Neuron (in vitro differentiated cells): ENCODE results near the gene TMCC3.

Experiments
- H2AFZ ChIP-seq: one replicate; pipeline ENCODE4 v1.6.1; 2013; ENCODE audit warnings: low read depth, mild to moderate bottlenecking, inconsistent platforms, low read length, moderate library complexity
- H3K27me3 ChIP-seq: one replicate; pipeline ENCODE4 v1.6.1; 2013; ENCODE audit warnings: low read length; ENCODE audit not compliant: insufficient read depth
- H3K36me3 ChIP-seq: one replicate; pipeline ENCODE4 v1.6.1; 2013; ENCODE audit warnings: low read length; ENCODE audit not compliant: insufficient read depth
- H3K4me1 ChIP-seq: one replicate; pipeline ENCODE4 v1.6.1; 2013; ENCODE audit warnings: low read length; ENCODE audit not compliant: insufficient read depth
- H3K4me3 ChIP-seq: 2 replicates; pipeline ENCODE4 v1.5.1; 2013; ENCODE audit warnings: mild to moderate bottlenecking, low read length, moderate library complexity
- H3K9me3 ChIP-seq: one replicate; pipeline ENCODE4 v1.6.1; 2013; ENCODE audit warnings: low read length

The TMCC3 gene

DNA sequence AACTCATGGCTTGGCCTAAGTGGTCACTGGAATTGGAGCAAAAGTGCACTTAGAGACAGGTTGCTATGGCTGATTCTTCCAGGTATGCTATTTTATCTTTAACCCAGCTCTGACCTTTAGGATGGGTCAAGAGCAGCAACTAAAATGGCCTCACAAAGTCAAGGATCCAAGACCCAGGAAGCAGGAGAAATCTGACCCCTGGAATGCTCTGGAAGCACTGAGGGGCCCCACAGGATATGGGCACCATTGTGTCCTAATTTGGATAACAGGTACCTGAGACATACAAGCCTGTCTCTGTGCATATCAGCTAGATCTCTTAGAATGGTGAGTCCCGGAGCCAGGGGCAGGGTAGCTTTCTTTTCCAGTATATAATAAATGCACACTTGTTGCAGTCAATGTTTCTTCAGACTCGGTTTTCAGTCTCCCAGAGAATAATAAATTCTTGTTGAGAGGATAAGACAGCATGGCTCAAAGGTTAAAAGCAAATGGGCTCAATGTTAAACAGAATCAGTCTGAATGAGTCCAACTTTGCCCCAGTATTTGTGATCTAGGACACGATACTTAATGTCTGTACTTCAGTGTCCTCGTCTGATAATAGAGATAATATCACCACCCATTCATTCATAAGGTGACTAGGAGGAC lies 29.3 kb upstream of the TMCC3 start:
- Histone ChIP-seq H3K36me3 (no peaks in the 10 kb centered on the region), H3K4me3 (no peak overlapping the region), H3K9me3 (no peaks in the 10 kb centered on the region), H3K4me1 (no peaks in the 10 kb centered on the region), H2AFZ (no peak overlapping the region), H3K27me3 (no peaks in the 10 kb centered on the region)

DNA sequence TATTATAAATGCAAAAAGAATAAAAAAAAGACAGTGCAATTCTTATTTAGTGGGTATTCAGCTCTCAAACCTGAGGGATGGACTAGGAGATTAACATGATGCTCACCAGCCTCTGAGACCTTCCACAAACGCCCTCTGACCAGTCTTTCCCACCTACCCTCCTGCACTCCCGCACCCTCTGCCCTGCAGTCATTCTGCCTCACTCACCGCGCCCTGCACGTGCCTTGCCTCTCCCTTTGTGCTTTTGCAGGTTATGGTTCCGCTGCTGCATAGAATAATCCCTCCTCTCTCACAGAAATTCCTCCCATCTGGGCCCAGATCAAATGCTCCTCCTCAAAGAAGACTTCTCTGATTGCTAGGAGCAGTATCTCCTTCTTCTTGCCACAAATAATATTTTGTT lies 28.5 kb upstream of the TMCC3 start:
- H2AFZ ChIP-seq, result no peak overlapping the region
- H3K27me3 ChIP-seq, result no peaks in the 10 kb centered on the region
- no peaks in the 10 kb centered on the region for H3K36me3 ChIP-seq
- H3K4me1 ChIP-seq, result no peaks in the 10 kb centered on the region
- no peaks in the 10 kb centered on the region for H3K9me3 ChIP-seq
- H3K4me3 ChIP-seq, result no peak overlapping the region

DNA sequence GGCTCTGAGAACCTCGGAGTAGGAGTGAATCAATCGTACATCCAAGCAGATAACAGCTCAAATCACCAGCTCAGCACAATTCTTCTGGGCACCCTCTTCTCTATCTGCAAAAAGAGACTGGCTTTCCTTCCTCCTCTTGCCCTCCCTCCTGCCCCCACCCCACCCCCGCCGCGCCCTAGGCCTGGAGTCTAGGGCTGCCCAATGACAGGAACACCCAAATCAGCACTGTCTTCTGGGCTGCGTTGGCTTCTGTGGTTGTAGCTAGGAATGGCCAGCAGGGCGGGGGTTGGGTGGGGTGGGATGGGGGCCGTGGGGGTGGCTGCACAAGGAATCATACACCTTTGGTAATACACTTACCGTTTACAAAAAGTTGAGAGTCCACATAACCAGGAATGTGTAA lies 28.0 kb upstream of the TMCC3 start:
- no peak overlapping the region for H3K4me3 ChIP-seq
- H3K27me3 ChIP-seq, result no peaks in the 10 kb centered on the region
- no peaks in the 10 kb centered on the region for H3K9me3 ChIP-seq
- no peaks in the 10 kb centered on the region for H3K36me3 ChIP-seq
- no peaks in the 10 kb centered on the region for H3K4me1 ChIP-seq
- no peak overlapping the region for H2AFZ ChIP-seq

DNA sequence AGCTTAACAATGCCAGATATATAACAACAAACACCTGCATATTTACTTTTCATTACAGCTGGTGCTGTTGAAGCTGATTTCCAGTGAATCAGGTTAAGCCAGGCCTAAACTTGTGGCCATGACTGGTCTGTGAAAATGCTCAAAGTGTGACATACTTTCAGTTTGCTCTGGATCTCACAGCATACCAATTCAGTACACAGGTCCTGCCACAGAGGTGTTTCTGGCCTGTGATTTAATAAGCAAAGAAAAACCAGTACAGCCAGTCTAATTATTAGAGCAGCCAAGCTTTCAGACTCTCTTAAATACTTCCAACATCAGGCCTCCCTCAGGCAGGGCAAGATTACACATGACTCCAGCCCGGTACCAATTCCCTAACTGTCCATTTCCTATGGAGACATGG lies 27.4 kb upstream of the TMCC3 start:
- Histone ChIP-seq H3K4me3 (no peak overlapping the region), H2AFZ (no peak overlapping the region), H3K4me1 (no peaks in the 10 kb centered on the region), H3K27me3 (no peaks in the 10 kb centered on the region), H3K9me3 (no peaks in the 10 kb centered on the region), H3K36me3 (no peaks in the 10 kb centered on the region)

DNA sequence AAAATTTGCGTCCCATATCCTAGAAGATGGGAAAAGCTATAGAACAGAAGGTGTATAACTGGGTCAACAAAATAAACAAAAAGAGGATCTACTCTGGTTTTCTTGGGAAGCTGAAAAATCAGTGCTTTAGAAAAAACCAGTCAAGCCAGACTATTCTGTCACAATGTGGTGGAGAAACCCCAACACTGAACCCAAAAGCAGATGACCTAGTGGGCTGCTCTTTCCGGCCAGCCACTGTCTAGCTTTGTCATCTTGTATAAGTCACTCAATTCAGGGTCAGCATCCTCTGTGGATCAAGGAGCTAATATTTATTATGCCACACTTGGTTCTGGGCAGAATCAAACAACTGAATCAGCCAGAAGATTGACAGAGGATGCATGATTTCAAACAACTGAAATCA lies 26.6 kb upstream of the TMCC3 start:
- Histone ChIP-seq H3K4me3 (no peak overlapping the region), H3K9me3 (no peaks in the 10 kb centered on the region), H3K27me3 (no peaks in the 10 kb centered on the region), H2AFZ (no peak overlapping the region), H3K4me1 (no peaks in the 10 kb centered on the region), H3K36me3 (no peaks in the 10 kb centered on the region)

DNA sequence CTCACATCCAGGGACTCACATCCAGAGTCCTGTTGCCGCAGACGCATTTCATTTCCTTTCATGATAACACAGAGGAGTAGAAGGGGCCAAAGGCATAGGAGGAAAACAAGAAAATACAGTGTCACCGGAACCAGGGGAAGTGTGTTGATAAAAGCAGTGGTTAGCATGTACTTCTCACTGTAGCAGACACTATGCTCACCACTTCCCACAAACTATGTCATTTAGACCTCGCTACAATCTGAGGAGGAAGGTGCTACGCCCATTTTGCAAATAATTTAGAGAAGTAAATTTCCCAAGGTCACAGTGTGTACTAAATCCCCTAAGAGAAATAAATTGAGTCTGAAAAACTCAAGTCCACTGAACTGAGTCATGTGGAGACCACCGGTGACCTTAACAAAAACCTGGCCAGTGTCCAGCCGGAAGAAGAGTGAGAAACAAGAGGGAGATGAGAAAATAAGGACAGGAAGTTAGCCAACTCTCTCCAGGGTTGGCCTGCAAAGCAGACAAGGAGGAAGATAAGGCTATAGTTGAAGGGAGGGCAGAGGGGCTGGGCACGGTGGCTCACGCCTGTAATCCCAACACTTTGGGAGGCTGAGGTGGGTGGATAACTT lies 25.8 kb upstream of the TMCC3 start:
- no peak overlapping the region for H3K4me3 ChIP-seq
- H3K4me1 ChIP-seq, result peaks cover 1% of the 10 kb centered on the region
- no peak overlapping the region for H2AFZ ChIP-seq
- H3K9me3 ChIP-seq, result no peaks in the 10 kb centered on the region
- H3K36me3 ChIP-seq, result no peaks in the 10 kb centered on the region
- H3K27me3 ChIP-seq, result no peaks in the 10 kb centered on the region

DNA sequence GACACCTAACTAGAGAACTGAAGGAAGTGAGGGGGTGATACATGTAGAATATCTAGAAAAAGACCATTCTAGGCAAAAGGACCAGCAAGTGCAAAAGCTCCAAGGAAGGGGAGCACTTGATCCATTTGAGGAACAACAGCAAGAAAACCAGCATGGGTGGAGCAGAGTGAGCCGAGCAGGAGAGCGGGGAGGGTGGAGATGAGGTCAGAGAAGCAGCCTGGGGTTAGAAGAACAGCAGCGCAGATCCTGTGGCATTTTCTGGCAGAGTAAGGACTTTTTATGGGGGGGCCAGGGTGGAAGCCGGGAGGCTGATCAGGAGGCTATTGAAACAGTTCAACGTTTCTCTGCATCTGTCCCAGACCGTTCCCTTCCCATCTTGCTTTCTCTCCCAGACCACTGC lies 24.5 kb upstream of the TMCC3 start:
- peaks cover 3% of the 10 kb centered on the region for H3K4me1 ChIP-seq
- no peak overlapping the region for H3K4me3 ChIP-seq
- no peaks in the 10 kb centered on the region for H3K9me3 ChIP-seq
- no peaks in the 10 kb centered on the region for H3K27me3 ChIP-seq
- H3K36me3 ChIP-seq, result no peaks in the 10 kb centered on the region
- no peak overlapping the region for H2AFZ ChIP-seq

DNA sequence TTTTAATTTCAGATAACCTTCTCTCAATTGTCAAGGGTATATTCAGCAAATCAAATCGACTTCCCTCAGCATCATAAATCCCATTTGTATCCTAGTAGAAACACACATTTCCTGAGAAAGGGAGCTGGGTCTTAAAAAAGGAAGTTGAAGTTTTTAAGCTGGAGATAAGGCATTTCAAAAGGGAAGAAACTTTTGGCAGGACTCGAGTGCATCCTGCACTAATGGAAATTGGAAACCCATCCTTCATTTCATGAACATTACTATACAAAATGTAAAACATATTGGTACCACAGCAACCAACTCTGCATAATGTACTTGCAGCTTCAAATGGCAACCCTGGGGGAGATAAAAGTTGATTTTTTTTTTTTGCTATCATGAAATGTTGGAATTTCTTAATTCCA lies 23.7 kb upstream of the TMCC3 start:
- H3K36me3 ChIP-seq, result no peaks in the 10 kb centered on the region
- H3K4me3 ChIP-seq, result no peak overlapping the region
- no peak overlapping the region for H2AFZ ChIP-seq
- no peaks in the 10 kb centered on the region for H3K27me3 ChIP-seq
- peaks cover 3% of the 10 kb centered on the region for H3K4me1 ChIP-seq
- H3K9me3 ChIP-seq, result no peaks in the 10 kb centered on the region

DNA sequence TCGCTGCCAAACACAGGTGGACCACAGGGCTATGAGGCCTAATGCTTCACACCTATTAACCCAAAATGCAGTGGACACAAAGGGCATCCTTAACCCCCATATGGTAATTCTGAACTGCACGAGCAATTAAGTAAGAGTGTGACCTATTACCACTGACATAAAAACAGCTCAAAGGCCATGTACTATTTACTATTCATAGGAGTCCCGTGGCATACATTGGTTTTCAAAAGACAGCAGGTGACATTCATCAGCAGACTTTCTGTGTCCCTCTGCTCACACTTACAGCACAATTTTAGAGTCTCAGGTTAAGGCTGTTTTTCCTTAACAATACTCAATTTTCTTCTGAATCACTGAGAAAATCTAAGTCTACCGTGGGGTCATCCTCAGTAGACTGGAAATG lies 23.1 kb upstream of the TMCC3 start:
- Histone ChIP-seq H3K4me3 (no peak overlapping the region), H3K36me3 (no peaks in the 10 kb centered on the region), H3K27me3 (no peaks in the 10 kb centered on the region)

DNA sequence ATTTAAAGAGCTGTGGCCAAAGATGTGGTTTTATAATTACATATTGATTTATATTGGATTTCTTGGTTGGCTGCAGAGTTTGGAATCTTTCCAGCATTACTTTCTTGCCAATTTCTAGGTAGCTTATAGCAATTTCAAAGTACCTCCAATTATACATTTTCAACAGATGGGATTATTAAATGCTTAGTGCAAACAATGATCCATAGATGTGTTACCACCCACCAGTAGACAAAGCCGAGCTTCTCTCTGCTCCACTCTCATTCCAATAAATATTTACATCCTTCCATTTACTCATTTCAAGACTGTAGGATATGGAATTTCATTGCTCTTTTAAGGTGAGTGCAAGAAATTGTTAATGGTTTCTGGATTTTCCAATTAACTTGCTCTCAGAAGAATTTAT lies 21.6 kb upstream of the TMCC3 start:
- Histone ChIP-seq H3K9me3 (no peaks in the 10 kb centered on the region), H3K36me3 (no peaks in the 10 kb centered on the region), H3K27me3 (no peaks in the 10 kb centered on the region), H3K4me3 (no peak overlapping the region), H3K4me1 (peaks cover 3% of the 10 kb centered on the region), H2AFZ (no peak overlapping the region)

More for the DNA sequence above, 23.1 kb upstream of the TMCC3 start:
- Histone ChIP-seq H3K4me1 (peaks cover 3% of the 10 kb centered on the region), H2AFZ (no peak overlapping the region), H3K9me3 (no peaks in the 10 kb centered on the region)

DNA sequence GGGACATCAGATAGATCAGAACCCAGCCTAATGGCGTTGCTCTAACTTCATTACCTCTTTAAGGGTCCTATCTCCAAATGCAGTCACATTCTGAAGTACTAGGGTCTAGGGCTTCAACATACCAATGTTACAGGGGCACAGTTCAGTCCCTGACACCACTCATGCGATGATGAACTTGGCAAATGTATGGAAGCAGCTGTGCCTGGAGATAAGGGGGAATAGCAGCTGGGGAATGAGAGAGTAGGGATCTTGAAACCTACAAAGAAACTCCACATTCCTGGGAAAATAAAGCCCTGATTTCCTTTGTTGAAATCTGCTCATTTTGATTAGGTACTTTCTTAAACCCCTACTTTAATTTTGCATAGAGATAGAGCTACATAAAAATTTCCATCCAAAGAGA lies 20.5 kb upstream of the TMCC3 start:
- H3K4me1 ChIP-seq, result peaks cover 3% of the 10 kb centered on the region
- H3K9me3 ChIP-seq, result no peaks in the 10 kb centered on the region
- no peaks in the 10 kb centered on the region for H3K36me3 ChIP-seq
- H2AFZ ChIP-seq, result no peak overlapping the region
- no peak overlapping the region for H3K4me3 ChIP-seq
- no peaks in the 10 kb centered on the region for H3K27me3 ChIP-seq

DNA sequence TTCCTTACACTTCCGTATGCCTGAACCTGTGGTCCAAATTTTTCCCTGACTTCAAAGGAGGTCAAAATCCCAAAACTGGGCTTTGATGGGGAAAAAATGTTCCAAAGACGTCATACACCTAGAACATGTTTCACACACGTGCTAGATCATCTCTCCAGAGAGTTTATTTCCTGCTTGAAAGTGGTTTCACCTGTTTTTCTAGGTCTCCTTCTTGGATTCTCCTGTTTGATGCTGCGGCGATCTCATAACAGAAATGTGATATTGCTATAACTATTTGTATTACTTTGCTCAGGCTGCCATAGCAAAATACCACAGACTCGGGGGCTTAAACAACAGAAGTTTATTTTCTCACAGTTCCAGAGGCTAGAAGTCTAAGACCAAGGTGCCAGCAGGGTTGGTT lies 19.7 kb upstream of the TMCC3 start:
- Histone ChIP-seq H2AFZ (no peak overlapping the region), H3K27me3 (no peaks in the 10 kb centered on the region), H3K4me1 (peaks cover 3% of the 10 kb centered on the region), H3K9me3 (no peaks in the 10 kb centered on the region), H3K36me3 (no peaks in the 10 kb centered on the region), H3K4me3 (no peak overlapping the region)

DNA sequence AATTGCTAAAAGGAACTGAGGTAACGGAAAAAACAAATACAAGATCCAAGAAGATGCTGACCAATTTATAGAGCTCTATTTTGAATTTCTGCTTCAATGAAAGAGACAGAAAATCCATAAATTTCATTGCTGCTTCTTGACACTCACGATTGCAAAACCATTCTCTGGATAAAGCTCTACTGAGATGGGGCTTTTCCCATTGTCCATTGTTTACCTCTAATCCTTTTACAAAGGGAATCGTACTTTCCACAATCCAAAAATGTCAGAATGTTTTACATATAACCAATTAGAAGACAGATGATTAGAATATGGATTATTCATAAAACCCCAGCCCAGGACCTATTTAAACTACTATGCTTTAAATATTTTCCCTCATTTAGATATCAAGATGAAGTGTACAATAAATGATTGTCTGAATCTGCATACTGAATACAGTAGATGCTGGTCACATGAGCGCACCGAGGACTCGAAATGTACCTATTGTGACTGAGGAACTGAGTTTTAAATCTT lies 16.7 kb upstream of the TMCC3 start:
- Histone ChIP-seq H3K36me3 (no peaks in the 10 kb centered on the region), H3K4me3 (no peak overlapping the region), H3K9me3 (no peaks in the 10 kb centered on the region)

DNA sequence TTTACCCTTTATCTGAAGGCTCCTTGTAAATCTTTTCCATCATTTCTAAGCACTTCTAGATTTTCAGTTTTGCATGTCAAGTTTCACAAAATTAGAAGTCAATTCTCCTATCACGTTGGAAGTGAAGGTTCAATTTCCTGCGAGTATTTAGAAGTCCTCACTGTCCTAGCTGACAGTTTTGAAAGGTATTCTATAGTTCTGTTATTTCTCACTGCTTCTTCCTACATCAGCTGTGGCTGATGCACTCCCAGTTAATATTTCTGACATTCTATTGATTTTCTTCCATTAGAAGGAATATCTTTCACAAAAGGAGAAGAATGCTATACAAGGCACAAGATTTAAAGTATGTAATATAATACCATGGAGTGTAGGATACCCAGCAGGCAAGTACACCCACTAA lies 15.8 kb upstream of the TMCC3 start:
- Histone ChIP-seq H3K4me3 (no peak overlapping the region), H3K36me3 (no peaks in the 10 kb centered on the region), H3K9me3 (no peaks in the 10 kb centered on the region), H2AFZ (no peak overlapping the region), H3K27me3 (no peaks in the 10 kb centered on the region), H3K4me1 (peaks cover 2% of the 10 kb centered on the region)

More for the DNA sequence above, 16.7 kb upstream of the TMCC3 start:
- Histone ChIP-seq H3K4me1 (peaks cover 3% of the 10 kb centered on the region), H3K27me3 (no peaks in the 10 kb centered on the region), H2AFZ (no peak overlapping the region)
